Neural progenitor cell (in vitro differentiated cells): ENCODE data around the gene NEU2. TPM values are rescaled to one million over a fixed set of nuclear protein-coding genes. Genes with fewer than 3 reads are reported as not detected.

Source experiments
- DNase-seq: peaks from one replicate; pipeline ENCODE4 v3.0.0-alpha.2; 2016; ENCODE audit warnings: low spot score
- H2AFZ ChIP-seq: fragments of 200-600 bp; sonication (generic); replicated peaks from 2 replicates; pipeline ENCODE4 v1.6.1; 2016; ENCODE audit warnings: antibody characterized with exemption
- H3F3A ChIP-seq: fragments of 200-600 bp; sonication (generic); 2 replicates; pipeline ENCODE4 v1.6.1; 2016; ENCODE audit warnings: antibody characterized with exemption, low read depth
- H3K27ac ChIP-seq: fragments of 200-600 bp; sonication (generic); 2 replicates; pipeline ENCODE4 v1.5.1; 2016; ENCODE audit warnings: mild to moderate bottlenecking
- H3K27me3 ChIP-seq: fragments of 200-600 bp; sonication (generic); 2 replicates; pipeline ENCODE4 v1.6.1; 2016; ENCODE audit warnings: mild to moderate bottlenecking, moderate library complexity
- H3K36me3 ChIP-seq: fragments of 200-600 bp; sonication (generic); 2 replicates; pipeline ENCODE4 v1.5.1; 2016
- H3K4me1 ChIP-seq: fragments of 200-600 bp; sonication (generic); 2 replicates; pipeline ENCODE4 v1.6.1; 2016; ENCODE audit warnings: mixed run types
- H3K4me2 ChIP-seq: fragments of 200-600 bp; sonication (generic); 2 replicates; pipeline ENCODE4 v1.6.1; 2016
- H3K4me3 ChIP-seq: fragments of 200-600 bp; sonication (generic); 2 replicates; pipeline ENCODE4 v1.5.1; 2016
- H3K79me2 ChIP-seq: fragments of 200-600 bp; sonication (generic); 2 replicates; pipeline ENCODE4 v1.6.1; 2016; ENCODE audit warnings: low read depth
- H3K9ac ChIP-seq: fragments of 200-600 bp; sonication (generic); 2 replicates; pipeline ENCODE4 v1.6.1; 2016
- H3K9me3 ChIP-seq: fragments of 200-600 bp; sonication (generic); 2 replicates; pipeline ENCODE4 v1.5.1; 2016; ENCODE audit warnings: low read depth
- H4K20me1 ChIP-seq: fragments of 200-600 bp; sonication (generic); 2 replicates; pipeline ENCODE4 v1.6.1; 2016; ENCODE audit warnings: low read depth
- H3K27ac Mint-ChIP-seq: 3 replicates; pipeline ENCODE4 v1.8.0; 2021; ENCODE audit warnings: mixed read lengths
- H3K27me3 Mint-ChIP-seq: 2 replicates; pipeline ENCODE4 v1.8.0; 2022; ENCODE audit warnings: low read depth, mild to moderate bottlenecking, inconsistent platforms, moderate library complexity, mixed read lengths; ENCODE audit not compliant: insufficient read depth
- H3K36me3 Mint-ChIP-seq: 3 replicates; pipeline ENCODE4 v1.8.0; 2021; ENCODE audit warnings: mixed read lengths
- H3K4me1 Mint-ChIP-seq: 3 replicates; pipeline ENCODE4 v1.8.0; 2021; ENCODE audit warnings: mixed read lengths
- H3K4me3 Mint-ChIP-seq: 3 replicates; pipeline ENCODE4 v1.8.0; 2021; ENCODE audit warnings: mild to moderate bottlenecking, moderate library complexity, mixed read lengths
- H3K9me3 Mint-ChIP-seq: 3 replicates; pipeline ENCODE4 v1.8.0; 2020; ENCODE audit warnings: mixed read lengths
- CTCF ChIP-seq: fragments of 200-600 bp; sonication (generic); IDR thresholded peaks from 2 replicates; pipeline ENCODE4 v1.5.1; 2017; ENCODE audit warnings: antibody characterized with exemption, mild to moderate bottlenecking
- EZH2 ChIP-seq: fragments of 200-600 bp; sonication (generic); IDR thresholded peaks from 2 replicates; pipeline ENCODE4 v1.6.1; 2017; ENCODE audit warnings: antibody characterized with exemption, mild to moderate bottlenecking, moderate library complexity
- EZH2phosphoT487 ChIP-seq: fragments of 200-600 bp; sonication (generic); IDR thresholded peaks from 2 replicates; pipeline ENCODE4 v1.6.1; 2017; ENCODE audit warnings: antibody characterized with exemption
- total RNA-seq: library from RNA; depleted of rRNA; stranded (reverse); fragments of >200 nt; gene quantifications from 2 replicates; pipeline ENCODE4 v1.2.3, GENCODE V29; 2015; ENCODE audit warnings: low replicate concordance

NEU2 gene
- total RNA-seq, result not detected in 2 replicates

- Mint-ChIP-seq H3K27me3 (peaks cover 11% of the 10 kb centered on the region), H3K9me3 (no peaks in the 10 kb centered on the region), H3K4me3 (no peak within 1 kb of the TSS), H3K4me1 (peaks cover 20% of the 10 kb centered on the region), H3K27ac (no peak within 1 kb of the TSS), H3K36me3 (no peaks in the 10 kb centered on the region)
- Histone ChIP-seq H2AFZ (peak within 1 kb of the TSS; percentile 89), H3K4me2 (no peak within 1 kb of the TSS), H3K9me3 (no peaks in the 10 kb centered on the region), H3K4me3 (no peak within 1 kb of the TSS), H3K9ac (no peak within 1 kb of the TSS), H3K36me3 (no peaks in the 10 kb centered on the region), H3K4me1 (peaks cover 6% of the 10 kb centered on the region), H3K79me2 (no peaks in the 10 kb centered on the region), H3F3A (peaks cover 19% of the 10 kb centered on the region), H3K27me3 (no peaks in the 10 kb centered on the region), H4K20me1 (no peaks in the 10 kb centered on the region), H3K27ac (no peak within 1 kb of the TSS)
- TF ChIP-seq EZH2 (no peak), CTCF (no peak), EZH2phosphoT487 (no peak)
- DNase-seq, result no peak
These were observed at the start of gene NEU2 for GRCh38 chr2:233032551-233033320. Gene NEU2 (plus strand): TSS chr2:233032672. CDS start chr2:233032672, 0 bp downstream.

GRCh38 chr2:232982926-232983668 lies 49.4 kb upstream of the NEU2 start:
- peak overlapping the region; percentile 66 for H2AFZ ChIP-seq
- no peak overlapping the region for H3K9ac ChIP-seq
- Mint-ChIP-seq H3K27ac (no peak overlapping the region), H3K4me1 (peaks cover 21% of the 10 kb centered on the region), H3K27me3 (peaks cover 7% of the 10 kb centered on the region), H3K9me3 (no peaks in the 10 kb centered on the region), H3K4me3 (no peak overlapping the region), H3K36me3 (no peaks in the 10 kb centered on the region)
- no peaks in the 10 kb centered on the region for H3K9me3 ChIP-seq
- no peaks in the 10 kb centered on the region for H3F3A ChIP-seq
- no peak overlapping the region for H3K4me2 ChIP-seq
- no peak overlapping the region for H3K4me3 ChIP-seq
- H3K27me3 ChIP-seq, result no peaks in the 10 kb centered on the region
- TF ChIP-seq CTCF (peak; percentile 61), EZH2 (no peak), EZH2phosphoT487 (no peak)
- DNase-seq, result peak; percentile 70
- H4K20me1 ChIP-seq, result no peaks in the 10 kb centered on the region
- no peaks in the 10 kb centered on the region for H3K79me2 ChIP-seq
- no peak overlapping the region for H3K27ac ChIP-seq
- H3K4me1 ChIP-seq, result no peaks in the 10 kb centered on the region
- H3K36me3 ChIP-seq, result no peaks in the 10 kb centered on the region

- no peaks in the 10 kb centered on the region for H3F3A ChIP-seq
- no peaks in the 10 kb centered on the region for H4K20me1 ChIP-seq
- Mint-ChIP-seq H3K9me3 (no peaks in the 10 kb centered on the region), H3K4me1 (peaks cover 27% of the 10 kb centered on the region), H3K27me3 (peaks cover 7% of the 10 kb centered on the region), H3K4me3 (no peak overlapping the region), H3K27ac (no peak overlapping the region), H3K36me3 (no peaks in the 10 kb centered on the region)
- H3K27ac ChIP-seq, result no peak overlapping the region
- TF ChIP-seq EZH2 (no peak), EZH2phosphoT487 (no peak), CTCF (no peak)
- H3K4me2 ChIP-seq, result no peak overlapping the region
- peak overlapping the region; percentile 66 for H2AFZ ChIP-seq
- H3K9me3 ChIP-seq, result no peaks in the 10 kb centered on the region
- DNase-seq, result no peak
- H3K36me3 ChIP-seq, result no peaks in the 10 kb centered on the region
- no peak overlapping the region for H3K9ac ChIP-seq
- H3K79me2 ChIP-seq, result no peaks in the 10 kb centered on the region
- H3K4me3 ChIP-seq, result no peak overlapping the region
- H3K27me3 ChIP-seq, result no peaks in the 10 kb centered on the region
- no peaks in the 10 kb centered on the region for H3K4me1 ChIP-seq
These were observed 48.8 kb upstream of the NEU2 start for GRCh38 chr2:232983669-232984140.
